Esophagus squamous epithelium (tissue), 5 donors: ENCODE measurements around the gene CST1. TPM values are rescaled to one million over a fixed set of nuclear protein-coding genes. Genes with fewer than 3 reads are reported as not detected.

Experiments used
- DNase-seq: peaks from one replicate; lab custom pipeline; 2025; lab: John Stamatoyannopoulos, UW
- H3K27ac ChIP-seq, 4 donors: fragments of 200-600 bp; sonication (generic); one replicate each; pipeline ENCODE4 v1.5.1; 2016 to 2019; ENCODE audit warnings: mild to moderate bottlenecking in 1 of 4
- H3K27me3 ChIP-seq, 4 donors: fragments of 200-600 bp; sonication (generic); 1 replicate in 3 of 4; 2 replicates in 1 of 4; pipeline versions ENCODE4 v1.5.1 to v1.6.0; 2017 to 2021; ENCODE audit warnings: antibody characterized with exemption in 1 of 4
- H3K36me3 ChIP-seq, 3 donors: fragments of 200-600 bp; sonication (generic); one replicate each; pipeline ENCODE4 v1.5.1; 2016 to 2019
- H3K4me1 ChIP-seq, 3 donors: fragments of 200-600 bp; sonication (generic); one replicate each; pipeline ENCODE4 v1.5.1; 2017 to 2019
- H3K4me3 ChIP-seq, 4 donors: fragments of 200-600 bp; sonication (generic); 1 replicate in 3 of 4; 2 replicates in 1 of 4; pipeline ENCODE4 v1.5.1; 2016 to 2019; ENCODE audit warnings: mild to moderate bottlenecking in 2 of 4, moderate library complexity in 1 of 4
- H3K9me3 ChIP-seq, 3 donors: fragments of 200-600 bp; sonication (generic); one replicate each; pipeline ENCODE4 v1.5.1; 2016 to 2019
- POLR2A ChIP-seq, 4 donors: fragments of 450-650 bp; IDR thresholded peaks; one replicate each; pipeline ENCODE4 v1.6.1; 2017; ENCODE audit warnings: antibody characterized with exemption in 4 of 4, mild to moderate bottlenecking in 4 of 4, moderate library complexity in 3 of 4
- WGBS, 2 donors: methylation state at CpG; one replicate each; pipeline ENCODE4 v1.1.5; 2018; 5-methylcytosine and 5-hydroxymethylcytosine counted together
- intact Hi-C: fragments of 100-400 bp; cut with DNase I; formaldehyde crosslinking; loops from one replicate; pipeline ENCODE4 v1.15.0; 2022
- total RNA-seq, 4 donors: library from RNA; depleted of rRNA; stranded (reverse); fragments of >200 nt; gene quantifications; one replicate each; pipeline ENCODE4 v1.1.0, GENCODE V29; 2016
- TF ChIP-seq, protein P1 (sequence below), 6 experiments: fragments of 450-650 bp in 4 of 6; fragments of 200-600 bp in 2 of 6; sonication (generic) in 2 of 6; IDR thresholded peaks; one replicate each; pipeline ENCODE4 v1.5.1; 2016 to 2019; ENCODE audit warnings: antibody characterized with exemption in 6 of 6, mild to moderate bottlenecking in 4 of 6, moderate library complexity in 4 of 6
- donor health status: DM: yes; HTN: yes; CAD: no.

The CST1 gene
- total RNA-seq, 4 donors from 2014 or later = not detected

DNA sequence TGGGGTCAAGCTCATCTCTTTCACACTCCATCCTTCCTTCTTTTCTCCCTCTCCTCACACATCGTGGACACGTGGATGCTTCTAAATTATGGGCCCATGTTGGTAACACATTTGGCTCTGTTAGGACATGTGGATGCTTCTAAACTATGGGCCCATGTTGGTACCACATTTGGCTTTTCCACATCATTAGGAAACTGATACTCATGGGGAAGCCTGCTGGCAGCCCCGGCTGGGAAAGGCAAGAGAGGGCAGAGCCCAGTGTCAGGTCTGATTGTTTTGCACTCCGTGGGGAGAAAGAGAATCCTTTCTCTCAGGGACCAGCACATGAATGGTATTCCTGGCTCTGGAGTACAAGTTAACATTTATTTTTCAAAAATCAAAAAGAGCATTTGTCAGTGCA lies 4.0 kb upstream of the CST1 start:
- H3K27ac ChIP-seq = no peak overlapping the region

DNA sequence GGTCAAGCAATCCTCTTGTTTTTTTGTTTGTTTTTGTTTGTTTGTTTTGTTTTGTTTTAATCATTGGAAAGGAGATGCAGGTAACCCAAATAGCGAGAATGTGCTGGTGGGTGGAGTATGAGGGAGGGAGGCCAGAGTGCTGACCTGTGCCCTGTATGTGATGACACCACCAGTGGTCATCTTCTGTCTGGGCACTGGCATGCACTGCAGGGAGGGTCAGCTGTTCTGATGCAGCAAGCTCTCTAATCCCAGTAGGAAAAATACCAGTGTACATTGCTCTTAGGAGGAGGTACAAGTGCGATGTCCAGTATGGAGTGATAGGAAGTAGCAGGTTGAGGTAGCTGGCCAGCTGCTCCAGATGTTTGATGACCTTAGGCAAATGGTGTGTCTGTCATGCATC lies 2.9 kb upstream of the CST1 start:
- TF ChIP-seq POLR2A (IDR thresholded peaks at IDR 0.05) = no peak
- TF ChIP-seq, protein P1, sequence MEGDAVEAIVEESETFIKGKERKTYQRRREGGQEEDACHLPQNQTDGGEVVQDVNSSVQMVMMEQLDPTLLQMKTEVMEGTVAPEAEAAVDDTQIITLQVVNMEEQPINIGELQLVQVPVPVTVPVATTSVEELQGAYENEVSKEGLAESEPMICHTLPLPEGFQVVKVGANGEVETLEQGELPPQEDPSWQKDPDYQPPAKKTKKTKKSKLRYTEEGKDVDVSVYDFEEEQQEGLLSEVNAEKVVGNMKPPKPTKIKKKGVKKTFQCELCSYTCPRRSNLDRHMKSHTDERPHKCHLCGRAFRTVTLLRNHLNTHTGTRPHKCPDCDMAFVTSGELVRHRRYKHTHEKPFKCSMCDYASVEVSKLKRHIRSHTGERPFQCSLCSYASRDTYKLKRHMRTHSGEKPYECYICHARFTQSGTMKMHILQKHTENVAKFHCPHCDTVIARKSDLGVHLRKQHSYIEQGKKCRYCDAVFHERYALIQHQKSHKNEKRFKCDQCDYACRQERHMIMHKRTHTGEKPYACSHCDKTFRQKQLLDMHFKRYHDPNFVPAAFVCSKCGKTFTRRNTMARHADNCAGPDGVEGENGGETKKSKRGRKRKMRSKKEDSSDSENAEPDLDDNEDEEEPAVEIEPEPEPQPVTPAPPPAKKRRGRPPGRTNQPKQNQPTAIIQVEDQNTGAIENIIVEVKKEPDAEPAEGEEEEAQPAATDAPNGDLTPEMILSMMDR (IDR thresholded peaks at IDR 0.05) = no peak
- H3K9me3 ChIP-seq = no peaks in the 10 kb centered on the region
- peaks cover 0 to 42% (median 0%) of the 10 kb centered on the region in 4 donors for H3K27me3 ChIP-seq
- no peak for DNase-seq
- no peaks in the 10 kb centered on the region for H3K4me1 ChIP-seq
- no peak overlapping the region for H3K4me3 ChIP-seq
- intact Hi-C loops = no loop called here
- 78 to 84% methylated on average over 1 to 2 of the region's 2 CpGs for WGBS, 2 donors
- no peak overlapping the region for H3K27ac ChIP-seq
- no peaks in the 10 kb centered on the region for H3K36me3 ChIP-seq

More for the DNA sequence above, 4.0 kb upstream of the CST1 start:
- no peak overlapping the region for H3K4me3 ChIP-seq
- H3K4me1 ChIP-seq = peaks cover 0 to 5% (median 0%) of the 10 kb centered on the region in 3 donors
- no peaks in the 10 kb centered on the region for H3K9me3 ChIP-seq
- H3K27me3 ChIP-seq = peaks cover 0 to 42% (median 0%) of the 10 kb centered on the region in 4 donors
- WGBS, 2 donors = 62 to 85% methylated on average over 4 of the region's 4 CpGs
- no peaks in the 10 kb centered on the region for H3K36me3 ChIP-seq
- DNase-seq = no peak
- no peak for TF ChIP-seq POLR2A (IDR thresholded peaks at IDR 0.05)
- TF ChIP-seq, protein P1 (IDR thresholded peaks at IDR 0.05) = no peak
- intact Hi-C loops = no loop called here

DNA sequence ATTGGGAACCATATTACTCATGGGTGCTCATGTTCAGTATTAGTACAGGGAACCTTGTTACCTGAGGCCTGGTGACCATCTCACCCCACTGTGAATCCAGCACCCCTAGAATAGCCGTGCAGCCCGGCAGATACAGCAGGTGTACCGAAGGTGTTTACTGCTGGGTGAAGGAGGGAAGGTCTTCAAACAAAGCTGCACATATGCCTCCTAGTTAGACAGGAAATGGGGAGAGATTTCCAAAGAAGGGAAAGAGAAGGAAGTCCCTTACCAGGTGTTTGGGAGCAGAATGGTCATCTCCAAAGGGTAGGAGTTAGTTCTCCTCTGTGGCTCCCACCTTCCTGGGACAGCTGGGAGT lies 2.4 kb upstream of the CST1 start:
- no peak overlapping the region for H3K27ac ChIP-seq
- H3K9me3 ChIP-seq = no peaks in the 10 kb centered on the region
- no peak for DNase-seq
- peaks cover 0 to 42% (median 0%) of the 10 kb centered on the region in 4 donors for H3K27me3 ChIP-seq
- H3K4me1 ChIP-seq = no peaks in the 10 kb centered on the region
- TF ChIP-seq POLR2A (IDR thresholded peaks at IDR 0.05) = no peak
- TF ChIP-seq, protein P1 (IDR thresholded peaks at IDR 0.05) = no peak
- no peaks in the 10 kb centered on the region for H3K36me3 ChIP-seq
- WGBS, 2 donors = 70 to 100% methylated on average over 2 to 3 of the region's 3 CpGs
- H3K4me3 ChIP-seq = no peak overlapping the region
- intact Hi-C loops = no loop called here

DNA sequence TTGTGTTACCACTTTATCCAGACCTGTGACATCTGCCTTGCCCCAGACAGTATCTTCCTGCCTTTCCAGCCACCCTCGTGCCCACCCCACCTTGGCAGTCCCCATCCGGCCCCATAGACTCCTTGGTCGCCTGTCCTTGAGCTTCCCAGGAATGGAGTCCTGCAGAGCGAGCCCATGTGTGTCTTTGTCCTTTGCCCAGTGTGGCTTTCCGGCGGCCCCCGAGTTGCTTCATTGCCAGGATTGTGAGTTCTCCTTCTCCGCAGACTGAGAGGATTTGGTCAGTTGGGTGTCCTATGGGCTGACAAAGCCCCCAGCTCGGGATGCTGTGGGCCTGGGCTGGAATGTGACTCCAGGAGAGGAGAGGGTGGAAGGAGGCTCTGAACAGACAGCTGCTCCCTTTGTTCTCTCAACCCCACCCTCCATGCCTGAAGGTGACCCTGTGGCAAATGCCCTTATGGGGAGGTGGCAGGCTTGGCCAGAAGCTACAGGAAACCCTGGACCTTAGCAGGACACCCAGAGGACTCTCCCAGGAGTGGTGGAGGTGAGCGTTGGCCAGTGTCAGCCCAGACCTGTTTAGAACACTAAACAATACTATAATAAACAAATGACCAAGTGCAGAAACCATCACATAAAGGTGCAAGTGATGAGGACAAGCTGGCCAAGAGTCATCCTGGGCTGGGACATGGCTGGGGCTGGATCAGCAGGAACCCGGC lies 1.9 kb upstream of the CST1 start:
- WGBS, 2 donors = 84 to 87% methylated on average over 3 to 6 of the region's 11 CpGs
- DNase-seq = no peak
- H3K4me1 ChIP-seq = no peaks in the 10 kb centered on the region
- H3K4me3 ChIP-seq = no peak overlapping the region
- no peaks in the 10 kb centered on the region for H3K9me3 ChIP-seq
- no peak overlapping the region for H3K27ac ChIP-seq
- TF ChIP-seq POLR2A (IDR thresholded peaks at IDR 0.05) = no peak
- H3K27me3 ChIP-seq = peaks cover 0 to 38% (median 0%) of the 10 kb centered on the region in 4 donors
- H3K36me3 ChIP-seq = no peaks in the 10 kb centered on the region
- intact Hi-C loops = no loop called here

DNA sequence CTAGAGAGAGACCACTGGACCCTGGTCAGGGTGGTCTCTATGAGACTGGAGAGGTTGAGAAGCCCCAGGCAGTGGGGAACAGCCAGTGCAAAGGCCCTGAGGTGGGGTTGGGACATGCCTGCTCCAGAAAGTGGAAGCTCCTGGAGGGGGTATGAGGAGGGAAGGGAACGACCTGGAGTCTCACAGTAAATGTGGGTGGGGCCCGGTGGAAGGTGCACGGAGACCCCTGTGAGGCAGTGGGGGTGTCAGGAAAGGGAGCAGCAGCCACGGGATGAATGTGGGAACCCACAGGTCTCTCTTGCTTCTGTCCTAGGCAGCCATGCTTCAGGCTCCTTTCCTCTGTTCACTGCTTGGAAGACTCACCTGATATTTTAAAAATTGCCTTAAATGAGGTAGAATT lies 1.3 kb upstream of the CST1 start:
- TF ChIP-seq POLR2A (IDR thresholded peaks at IDR 0.05) = no peak
- TF ChIP-seq, protein P1 (IDR thresholded peaks at IDR 0.05) = no peak
- no peaks in the 10 kb centered on the region for H3K9me3 ChIP-seq
- DNase-seq = no peak
- H3K36me3 ChIP-seq = no peaks in the 10 kb centered on the region
- 59 to 70% methylated on average over 4 of the region's 4 CpGs for WGBS, 2 donors
- intact Hi-C loops = no loop called here
- H3K4me3 ChIP-seq = no peak overlapping the region
- peaks cover 0 to 36% (median 0%) of the 10 kb centered on the region in 4 donors for H3K27me3 ChIP-seq
- H3K27ac ChIP-seq = no peak overlapping the region
- H3K4me1 ChIP-seq = no peaks in the 10 kb centered on the region
